Measurements from ENCODE around the gene ATAT1. TPM values are rescaled to one million over a fixed set of nuclear protein-coding genes. Genes with fewer than 3 reads are reported as not detected.

ATAT1 gene
- total RNA-seq, 1 experiment from 2014 or later = 15.8 TPM

DNA sequence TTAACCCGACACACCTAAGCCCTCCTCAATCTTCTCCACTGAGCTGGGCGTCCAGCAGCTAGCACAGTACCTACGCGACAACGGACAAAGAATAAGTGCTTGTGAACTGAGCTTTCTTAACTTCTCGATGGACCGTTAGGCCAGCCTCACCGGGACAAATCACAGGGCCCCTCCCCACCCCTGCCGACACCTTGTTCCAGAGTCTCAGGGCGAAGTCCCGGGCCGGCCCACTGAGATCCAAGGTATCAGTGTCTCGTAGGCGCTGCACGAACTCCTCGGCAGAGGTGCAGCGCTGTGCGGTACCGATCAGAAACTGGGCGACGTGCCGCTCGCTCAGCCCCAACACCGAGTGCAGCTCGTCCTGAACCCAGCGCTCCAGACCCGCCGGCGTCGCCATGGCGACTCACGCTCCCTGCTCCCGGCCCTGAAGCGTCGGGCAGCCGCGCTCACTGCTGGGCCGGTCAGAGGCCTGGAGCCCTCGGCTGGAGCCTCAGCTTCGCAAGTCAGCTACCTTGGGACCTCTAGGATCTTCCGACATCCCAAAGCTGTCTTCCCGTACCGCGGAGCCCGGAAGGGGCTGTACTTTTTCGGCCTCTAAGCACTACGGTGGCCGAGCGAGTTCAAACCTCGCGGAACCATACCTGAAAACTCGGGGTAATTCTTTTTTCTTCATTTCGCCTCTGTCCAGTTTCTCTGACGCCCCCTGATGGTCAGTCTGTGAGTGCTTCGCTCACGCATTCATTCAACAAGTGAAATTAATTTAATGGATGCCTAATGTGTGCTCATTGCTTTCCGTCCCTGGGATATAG is 46.0 kb downstream of the ATAT1 start, which contains the start of gene DHX16:
Gene DHX16 (minus strand): TSS at position 562 of the 809 bp plus-strand sequence. CDS start 165 bp downstream, at position 397.
- Histone ChIP-seq H3K4me1 (ENCODE audit: control insufficient read depth, insufficient read depth, low read length) (no peaks in the 10 kb centered on the region), H3K27me3 (ENCODE audit: control insufficient read depth, insufficient read depth, low read length) (no peaks in the 10 kb centered on the region), H3K36me3 (ENCODE audit: control insufficient read depth, insufficient read depth, low read length) (peaks cover 5% of the 10 kb centered on the region; the same call in 1 of the 2 replicates), H3K27ac (ENCODE audit: low read length) (peak within 1 kb of the TSS; percentile 80), H3K4me3 (ENCODE audit: low read depth in 2 of 2, low read length in 2 of 2) (peak within 1 kb of the TSS; percentile 85 to 99), H3K9me3 (ENCODE audit: control insufficient read depth, insufficient read depth, low read depth, low read length) (no peaks in the 10 kb centered on the region)
- ATAC-seq = peak; percentile 91
- ChIA-PET CTCF (interaction anchor here (0.6 to 1.5 kb wide), 3 partner anchors 53 to 160 kb away, joined by 3 to 4 read pairs (median 4); no protein-coding TSS in a partner anchor), POLR2A (interaction anchor here (0.6 to 1.0 kb wide), 3 partner anchors 19 to 57 kb away, joined by 3 to 4 read pairs (median 4); no protein-coding TSS in a partner anchor)
- TF ChIP-seq, protein P1, sequence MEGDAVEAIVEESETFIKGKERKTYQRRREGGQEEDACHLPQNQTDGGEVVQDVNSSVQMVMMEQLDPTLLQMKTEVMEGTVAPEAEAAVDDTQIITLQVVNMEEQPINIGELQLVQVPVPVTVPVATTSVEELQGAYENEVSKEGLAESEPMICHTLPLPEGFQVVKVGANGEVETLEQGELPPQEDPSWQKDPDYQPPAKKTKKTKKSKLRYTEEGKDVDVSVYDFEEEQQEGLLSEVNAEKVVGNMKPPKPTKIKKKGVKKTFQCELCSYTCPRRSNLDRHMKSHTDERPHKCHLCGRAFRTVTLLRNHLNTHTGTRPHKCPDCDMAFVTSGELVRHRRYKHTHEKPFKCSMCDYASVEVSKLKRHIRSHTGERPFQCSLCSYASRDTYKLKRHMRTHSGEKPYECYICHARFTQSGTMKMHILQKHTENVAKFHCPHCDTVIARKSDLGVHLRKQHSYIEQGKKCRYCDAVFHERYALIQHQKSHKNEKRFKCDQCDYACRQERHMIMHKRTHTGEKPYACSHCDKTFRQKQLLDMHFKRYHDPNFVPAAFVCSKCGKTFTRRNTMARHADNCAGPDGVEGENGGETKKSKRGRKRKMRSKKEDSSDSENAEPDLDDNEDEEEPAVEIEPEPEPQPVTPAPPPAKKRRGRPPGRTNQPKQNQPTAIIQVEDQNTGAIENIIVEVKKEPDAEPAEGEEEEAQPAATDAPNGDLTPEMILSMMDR (IDR thresholded peaks at IDR 0.05) = peak; percentile 94
- peak; percentile 82 for TF ChIP-seq POLR2AphosphoS5 (IDR thresholded peaks at IDR 0.05; ENCODE audit: low read depth, low read length)
- TF ChIP-seq, protein P2, sequence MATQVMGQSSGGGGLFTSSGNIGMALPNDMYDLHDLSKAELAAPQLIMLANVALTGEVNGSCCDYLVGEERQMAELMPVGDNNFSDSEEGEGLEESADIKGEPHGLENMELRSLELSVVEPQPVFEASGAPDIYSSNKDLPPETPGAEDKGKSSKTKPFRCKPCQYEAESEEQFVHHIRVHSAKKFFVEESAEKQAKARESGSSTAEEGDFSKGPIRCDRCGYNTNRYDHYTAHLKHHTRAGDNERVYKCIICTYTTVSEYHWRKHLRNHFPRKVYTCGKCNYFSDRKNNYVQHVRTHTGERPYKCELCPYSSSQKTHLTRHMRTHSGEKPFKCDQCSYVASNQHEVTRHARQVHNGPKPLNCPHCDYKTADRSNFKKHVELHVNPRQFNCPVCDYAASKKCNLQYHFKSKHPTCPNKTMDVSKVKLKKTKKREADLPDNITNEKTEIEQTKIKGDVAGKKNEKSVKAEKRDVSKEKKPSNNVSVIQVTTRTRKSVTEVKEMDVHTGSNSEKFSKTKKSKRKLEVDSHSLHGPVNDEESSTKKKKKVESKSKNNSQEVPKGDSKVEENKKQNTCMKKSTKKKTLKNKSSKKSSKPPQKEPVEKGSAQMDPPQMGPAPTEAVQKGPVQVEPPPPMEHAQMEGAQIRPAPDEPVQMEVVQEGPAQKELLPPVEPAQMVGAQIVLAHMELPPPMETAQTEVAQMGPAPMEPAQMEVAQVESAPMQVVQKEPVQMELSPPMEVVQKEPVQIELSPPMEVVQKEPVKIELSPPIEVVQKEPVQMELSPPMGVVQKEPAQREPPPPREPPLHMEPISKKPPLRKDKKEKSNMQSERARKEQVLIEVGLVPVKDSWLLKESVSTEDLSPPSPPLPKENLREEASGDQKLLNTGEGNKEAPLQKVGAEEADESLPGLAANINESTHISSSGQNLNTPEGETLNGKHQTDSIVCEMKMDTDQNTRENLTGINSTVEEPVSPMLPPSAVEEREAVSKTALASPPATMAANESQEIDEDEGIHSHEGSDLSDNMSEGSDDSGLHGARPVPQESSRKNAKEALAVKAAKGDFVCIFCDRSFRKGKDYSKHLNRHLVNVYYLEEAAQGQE (IDR thresholded peaks at IDR 0.05; ENCODE audit: insufficient read depth in 1 of 2, low read depth in 2 of 2, low read length in 1 of 2) = 0 out of 4 replicates have a peak, but pooled peaks of 1 of the 2 experiments have one; percentile 17
- TF ChIP-seq TCF7L2 (IDR thresholded peaks at IDR 0.05; ENCODE audit: low read depth, low read length) = no peak
- peak; percentile 85 for TF ChIP-seq SIN3A (IDR thresholded peaks at IDR 0.05; ENCODE audit: borderline replicate concordance, insufficient read depth, low read depth, low read length)
- in situ Hi-C loops (cut with HindIII; ENCODE audit: low pct_unique_long_range_greater_than_20kb, low sequenced_read_pairs) (no loop called here), intact Hi-C loops (cut with micrococcal nuclease; ENCODE audit: unreplicated experiment) (no loop called here)
- peak; percentile 96 for DNase-seq (ENCODE audit: low read depth, low spot score)
- BruUV-seq (replicated peaks) = no TSS peak

DNA sequence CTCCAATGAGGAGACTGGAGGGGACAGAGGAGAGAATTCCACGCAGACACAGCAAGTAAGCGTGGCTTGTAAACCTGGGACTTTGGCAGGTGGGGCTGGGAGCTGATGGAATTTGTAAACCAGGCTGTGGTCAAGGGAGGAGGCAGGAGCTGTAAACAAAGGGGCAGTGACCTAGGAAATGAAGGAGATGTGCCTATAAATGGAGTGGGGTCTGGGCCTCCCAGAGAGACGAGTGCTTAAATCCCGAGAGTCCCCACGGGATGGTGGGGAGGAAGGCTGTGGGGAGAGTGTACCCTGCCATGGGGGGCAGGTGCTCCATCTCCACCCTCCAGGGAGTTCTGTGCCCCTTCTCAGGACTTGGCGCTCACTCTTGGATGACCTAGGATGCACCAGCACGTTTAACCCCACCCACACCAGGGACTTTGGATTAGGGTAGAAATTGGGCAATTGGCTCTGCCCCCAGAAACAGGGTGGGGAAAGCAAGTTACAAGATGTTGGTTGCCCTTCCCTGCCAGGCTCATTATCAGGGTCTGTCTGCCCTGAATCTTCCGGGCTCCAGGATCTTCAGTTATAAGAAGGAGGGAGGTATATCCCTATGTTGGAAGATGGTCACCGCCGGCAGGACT is 50.1 kb downstream of the ATAT1 start:
- Histone ChIP-seq H3K27ac (ENCODE audit: low read length) (no peak overlapping the region), H3K36me3 (ENCODE audit: control insufficient read depth, insufficient read depth, low read length) (0 out of 2 replicates have a peak, but pooled peaks cover 2% of the 10 kb centered on the region), H3K4me3 (ENCODE audit: low read depth in 2 of 2, low read length in 2 of 2) (no peak overlapping the region), H3K4me1 (ENCODE audit: control insufficient read depth, insufficient read depth, low read length) (peaks cover 11% of the 10 kb centered on the region), H3K9me3 (ENCODE audit: control insufficient read depth, insufficient read depth, low read depth, low read length) (no peaks in the 10 kb centered on the region), H3K27me3 (ENCODE audit: control insufficient read depth, insufficient read depth, low read length) (no peaks in the 10 kb centered on the region)
- POLR2A ChIA-PET = no interaction called here
- in situ Hi-C loops (cut with HindIII; ENCODE audit: low pct_unique_long_range_greater_than_20kb, low sequenced_read_pairs) = no loop called here
- no peak for TF ChIP-seq TCF7L2 (IDR thresholded peaks at IDR 0.05; ENCODE audit: low read depth, low read length)
- no peak for TF ChIP-seq POLR2AphosphoS5 (IDR thresholded peaks at IDR 0.05; ENCODE audit: low read depth, low read length)
- TSS peak; percentile 59 for BruUV-seq (replicated peaks)
- no peak for ATAC-seq
- intact Hi-C loops (cut with micrococcal nuclease; ENCODE audit: unreplicated experiment) = loop anchor here (5.0 kb wide), 1 partner anchor 201 kb away; no protein-coding TSS in a partner anchor
- CTCF ChIA-PET = interaction anchor here (0.7 to 0.9 kb wide), 2 partner anchors 51 to 530 kb away, joined by 3 read pairs; no protein-coding TSS in a partner anchor
- no peak for DNase-seq (ENCODE audit: low read depth, low spot score)

All from Panc1 (cell line).